GM21576 (cell line): Measurements from ENCODE around the gene CD34.

Source experiments
- ATAC-seq: cut with Tn5 transposase; IDR thresholded peaks from one replicate; pipeline ENCODE4 v1.9.1; 2021; ENCODE audit warnings: mild to moderate bottlenecking, moderate library complexity; ENCODE audit not compliant: unreplicated experiment

CD34 gene

GRCh38 chr1:207901041-207901653 is 9.8 kb downstream of the CD34 start:
- no peak for ATAC-seq

GRCh38 chr1:207898836-207899235 is 12.1 kb downstream of the CD34 start:
- no peak for ATAC-seq

- ATAC-seq = no peak
These were observed 12.7 kb downstream of the CD34 start for GRCh38 chr1:207898260-207898659.

GRCh38 chr1:207897188-207897587 is 13.7 kb downstream of the CD34 start:
- no peak for ATAC-seq

GRCh38 chr1:207896547-207896946 is 14.4 kb downstream of the CD34 start:
- ATAC-seq = no peak

GRCh38 chr1:207894704-207895103 is 16.2 kb downstream of the CD34 start:
- no peak for ATAC-seq

GRCh38 chr1:207893737-207894582 is 17.0 kb downstream of the CD34 start:
- ATAC-seq = no peak

- no peak for ATAC-seq
These were observed 18.2 kb downstream of the CD34 start for GRCh38 chr1:207892764-207893163.

GRCh38 chr1:207891148-207891547 is 19.8 kb downstream of the CD34 start:
- no peak for ATAC-seq

GRCh38 chr1:207890136-207890738 is 20.7 kb downstream of the CD34 start:
- no peak for ATAC-seq

- ATAC-seq = no peak
These were observed 22.3 kb downstream of the CD34 start for GRCh38 chr1:207888652-207889051.

- ATAC-seq = no peak
These were observed 23.3 kb downstream of the CD34 start for GRCh38 chr1:207887542-207888201.

- ATAC-seq = no peak
These were observed 24.7 kb downstream of the CD34 start for GRCh38 chr1:207886227-207886626.

- ATAC-seq = peak; percentile 61
These were observed 25.5 kb downstream of the CD34 start for GRCh38 chr1:207885129-207886032.

GRCh38 chr1:207884266-207885029 is 26.5 kb downstream of the CD34 start:
- ATAC-seq = no peak

- ATAC-seq = no peak
These were observed 27.2 kb downstream of the CD34 start for GRCh38 chr1:207883660-207884250.

GRCh38 chr1:207883104-207883651 is 27.7 kb downstream of the CD34 start:
- peak; percentile 70 for ATAC-seq

GRCh38 chr1:207882692-207883091 is 28.2 kb downstream of the CD34 start:
- ATAC-seq = no peak

GRCh38 chr1:207878939-207879338 is 32.0 kb downstream of the CD34 start:
- no peak for ATAC-seq
